NCI-H1436 (cell line): Measurements from ENCODE around the gene FGF18.

ENCODE experiments used
- DNase-seq: peaks from one replicate; lab custom pipeline; 2025; lab: John Stamatoyannopoulos, UW

The FGF18 gene

GRCh38 chr5:171422902-171423663 lies 3.6 kb downstream of the FGF18 start:
- no peak for DNase-seq

- DNase-seq, result no peak
These were observed 5.3 kb downstream of the FGF18 start for GRCh38 chr5:171424726-171425125.

- DNase-seq, result no peak
These were observed 6.3 kb downstream of the FGF18 start for GRCh38 chr5:171425596-171426244.

GRCh38 chr5:171426266-171426665 lies 6.8 kb downstream of the FGF18 start:
- DNase-seq, result no peak

GRCh38 chr5:171426680-171427079 lies 7.2 kb downstream of the FGF18 start:
- no peak for DNase-seq

GRCh38 chr5:171427318-171428167 lies 8.1 kb downstream of the FGF18 start:
- no peak for DNase-seq

GRCh38 chr5:171428168-171428696 lies 8.8 kb downstream of the FGF18 start:
- no peak for DNase-seq

GRCh38 chr5:171428809-171429542 lies 9.5 kb downstream of the FGF18 start:
- DNase-seq, result no peak

GRCh38 chr5:171429543-171429910 lies 10.1 kb downstream of the FGF18 start:
- no peak for DNase-seq

- no peak for DNase-seq
These were observed 11.9 kb downstream of the FGF18 start for GRCh38 chr5:171431251-171431777.

GRCh38 chr5:171432076-171432475 lies 12.6 kb downstream of the FGF18 start:
- DNase-seq, result no peak

- no peak for DNase-seq
These were observed 13.3 kb downstream of the FGF18 start for GRCh38 chr5:171432583-171433351.

GRCh38 chr5:171433352-171433698 lies 13.9 kb downstream of the FGF18 start:
- DNase-seq, result no peak

GRCh38 chr5:171433982-171434676 lies 14.7 kb downstream of the FGF18 start:
- no peak for DNase-seq

- no peak for DNase-seq
These were observed 15.4 kb downstream of the FGF18 start for GRCh38 chr5:171434874-171435273.

- no peak for DNase-seq
These were observed 16.5 kb downstream of the FGF18 start for GRCh38 chr5:171435908-171436307.

- DNase-seq, result no peak
These were observed 17.4 kb downstream of the FGF18 start for GRCh38 chr5:171436804-171437285.

GRCh38 chr5:171437286-171437821 lies 17.9 kb downstream of the FGF18 start:
- DNase-seq, result no peak

- no peak for DNase-seq
These were observed 19.3 kb downstream of the FGF18 start for GRCh38 chr5:171438738-171439137.

GRCh38 chr5:171441246-171441791 lies 21.9 kb downstream of the FGF18 start:
- no peak for DNase-seq
